Activated CD8-positive, alpha-beta memory T cell treated with anti-CD3 and anti-CD28 coated beads, Interleukin-2, amount 10 ng/mL, durations not matched to agents 7 days and 5 days (primary cell): ENCODE measurements around the gene ELK3. TPM values are rescaled to one million over a fixed set of nuclear protein-coding genes. Genes with fewer than 3 reads are reported as not detected.

Source experiments
- ATAC-seq: fragments of 150-1000 bp; cut with Tn5 transposase; one replicate; pipeline ENCODE4 v1.10.0; 2021; ENCODE audit warnings: moderate library complexity
- CTCF ChIA-PET: fragments of 350-600 bp; sonication (Branson Sonifier 250); formaldehyde crosslinking; loops from one replicate; lab custom pipeline; 2021; ENCODE audit warnings: antibody characterized with exemption; lab: Charles Lee
- DNase-seq: peaks from one replicate; pipeline ENCODE4 v3.0.0-alpha.2; 2020
- H3K27ac Mint-ChIP-seq: one replicate; pipeline ENCODE4 v1.8.0; 2021; ENCODE audit warnings: mild to moderate bottlenecking, mixed read lengths
- H3K27me3 Mint-ChIP-seq: one replicate; pipeline ENCODE4 v1.8.0; 2021; ENCODE audit warnings: mixed read lengths
- H3K36me3 Mint-ChIP-seq: one replicate; pipeline ENCODE4 v1.8.0; 2021; ENCODE audit warnings: mild to moderate bottlenecking, mixed read lengths
- H3K4me1 Mint-ChIP-seq: one replicate; pipeline ENCODE4 v1.8.0; 2021; ENCODE audit warnings: mixed read lengths
- H3K4me3 Mint-ChIP-seq: one replicate; pipeline ENCODE4 v1.8.0; 2021; ENCODE audit warnings: mild to moderate bottlenecking, moderate library complexity, mixed read lengths
- H3K9me3 Mint-ChIP-seq: one replicate; pipeline ENCODE4 v1.8.0; 2022; ENCODE audit warnings: low read depth, mixed read lengths
- total RNA-seq, 2 experiments: library from RNA; stranded (reverse); gene quantifications; one replicate each; pipeline ENCODE4 v1.2.3, GENCODE V29; 2021

ELK3 gene
- total RNA-seq, 2 experiments from 2014 or later: 16.1 to 17.1 TPM

DNA sequence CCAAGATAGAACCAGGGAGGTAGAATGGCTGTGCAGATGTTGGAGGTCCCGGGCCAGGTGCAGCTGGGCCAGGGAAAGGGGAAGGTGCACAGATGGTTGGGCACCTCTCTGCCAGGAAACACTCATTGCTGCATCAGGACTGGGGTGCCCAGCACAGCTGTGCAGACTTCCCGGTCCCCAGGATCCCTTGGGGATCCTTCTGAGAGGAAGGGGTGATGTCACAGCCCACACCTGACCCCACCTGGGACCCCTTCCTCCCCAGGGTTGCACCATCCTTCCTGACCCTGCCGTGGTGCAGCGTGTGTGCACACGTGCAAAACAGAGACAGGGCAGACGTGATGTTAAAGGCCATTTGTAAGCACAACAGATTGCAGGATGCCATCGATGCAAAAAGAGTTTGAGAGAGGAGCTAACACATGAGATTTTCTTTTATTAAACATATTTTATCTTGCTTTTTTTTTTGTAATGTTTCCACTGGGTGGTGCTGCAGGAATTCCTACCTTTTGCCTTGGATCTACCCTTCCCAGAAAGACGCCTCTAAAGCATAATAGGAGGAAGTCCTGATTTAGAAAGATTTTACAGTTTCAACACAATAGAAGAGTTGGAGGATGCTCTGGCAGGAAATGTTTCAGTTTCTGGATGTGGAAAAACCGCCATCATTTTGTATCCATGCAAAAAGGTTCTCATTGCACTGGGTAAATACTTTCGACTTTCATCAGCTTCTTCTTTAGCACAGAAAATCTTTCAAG is 14.8 kb downstream of the ELK3 start:
- peaks cover 76% of the 10 kb centered on the region for H3K4me1 Mint-ChIP-seq
- H3K36me3 Mint-ChIP-seq: peaks cover 15% of the 10 kb centered on the region
- ATAC-seq (no peak), DNase-seq (no peak)
- H3K4me3 Mint-ChIP-seq: no peak overlapping the region
- H3K27me3 Mint-ChIP-seq: no peaks in the 10 kb centered on the region
- no peak overlapping the region for H3K27ac Mint-ChIP-seq
- CTCF ChIA-PET: interaction anchor here (1.1 to 8.9 kb wide), 3 partner anchors 13 to 297 kb away, joined by 3 to 92 read pairs (median 5); no protein-coding TSS in a partner anchor
- no peaks in the 10 kb centered on the region for H3K9me3 Mint-ChIP-seq

- DNase-seq (peak; percentile 48), ATAC-seq (peak; percentile 32)
- Mint-ChIP-seq H3K4me3 (peak overlapping the region; percentile 45), H3K9me3 (no peaks in the 10 kb centered on the region), H3K27me3 (no peaks in the 10 kb centered on the region), H3K27ac (peak overlapping the region; percentile 63), H3K4me1 (peaks cover 77% of the 10 kb centered on the region), H3K36me3 (peaks cover 7% of the 10 kb centered on the region)
- CTCF ChIA-PET: interaction anchor here (0.6 to 8.9 kb wide), 9 partner anchors 12 to 306 kb away, joined by 3 to 92 read pairs (median 4); partner anchors contain the start of gene CDK17
Measured at GRCh38 chr12:96210376-96211055, 16.3 kb downstream of the ELK3 start.

DNA sequence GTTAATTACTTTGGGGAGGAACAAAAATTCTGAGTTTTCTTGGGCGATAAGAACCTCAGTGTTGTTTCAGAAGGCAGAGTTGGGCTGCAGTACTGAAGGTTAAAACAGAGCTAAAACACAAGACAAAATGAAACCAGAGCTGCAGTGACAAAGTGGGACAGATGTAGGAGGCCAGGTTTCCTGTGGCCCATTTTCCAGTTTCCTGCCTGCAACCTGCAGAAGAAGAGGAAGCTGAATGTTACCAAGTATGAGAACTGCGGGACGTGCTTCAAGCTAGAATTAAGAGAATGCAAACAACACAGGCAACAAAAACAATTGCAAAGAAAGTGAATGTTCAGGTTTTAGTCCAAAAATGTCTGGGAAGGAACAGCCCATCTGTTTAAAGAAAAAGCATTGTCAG is 17.8 kb downstream of the ELK3 start:
- H3K4me3 Mint-ChIP-seq: peak overlapping the region; percentile 23
- H3K27me3 Mint-ChIP-seq: no peaks in the 10 kb centered on the region
- no peak for ATAC-seq
- H3K27ac Mint-ChIP-seq: peak overlapping the region; percentile 8
- no peak for DNase-seq
- peaks cover 65% of the 10 kb centered on the region for H3K4me1 Mint-ChIP-seq
- CTCF ChIA-PET: interaction anchor here (0.7 to 8.9 kb wide), 18 partner anchors 8 to 305 kb away, joined by 3 to 92 read pairs (median 4); partner anchors contain the start of genes CDK17 and CFAP54
- no peaks in the 10 kb centered on the region for H3K9me3 Mint-ChIP-seq
- H3K36me3 Mint-ChIP-seq: peaks cover 2% of the 10 kb centered on the region

- CTCF ChIA-PET: interaction anchor here (0.8 to 8.9 kb wide), 15 partner anchors 7 to 303 kb away, joined by 3 to 92 read pairs (median 4); partner anchors contain the start of genes CDK17 and CFAP54
- peaks cover 2% of the 10 kb centered on the region for H3K36me3 Mint-ChIP-seq
- H3K27ac Mint-ChIP-seq: no peak overlapping the region
- DNase-seq (no peak), ATAC-seq (no peak)
- peaks cover 58% of the 10 kb centered on the region for H3K4me1 Mint-ChIP-seq
- no peaks in the 10 kb centered on the region for H3K27me3 Mint-ChIP-seq
- H3K4me3 Mint-ChIP-seq: no peak overlapping the region
- no peaks in the 10 kb centered on the region for H3K9me3 Mint-ChIP-seq
Measured at GRCh38 chr12:96212456-96213375, 18.5 kb downstream of the ELK3 start.

GRCh38 chr12:96213869-96214268 is 19.7 kb downstream of the ELK3 start:
- ATAC-seq (no peak), DNase-seq (no peak)
- no peak overlapping the region for H3K27ac Mint-ChIP-seq
- no peaks in the 10 kb centered on the region for H3K9me3 Mint-ChIP-seq
- peaks cover 2% of the 10 kb centered on the region for H3K36me3 Mint-ChIP-seq
- CTCF ChIA-PET: interaction anchor here (1.4 to 8.9 kb wide), 5 partner anchors 14 to 186 kb away, joined by 5 to 92 read pairs (median 25); partner anchors contain the start of gene CDK17
- H3K27me3 Mint-ChIP-seq: no peaks in the 10 kb centered on the region
- no peak overlapping the region for H3K4me3 Mint-ChIP-seq
- peaks cover 51% of the 10 kb centered on the region for H3K4me1 Mint-ChIP-seq

DNA sequence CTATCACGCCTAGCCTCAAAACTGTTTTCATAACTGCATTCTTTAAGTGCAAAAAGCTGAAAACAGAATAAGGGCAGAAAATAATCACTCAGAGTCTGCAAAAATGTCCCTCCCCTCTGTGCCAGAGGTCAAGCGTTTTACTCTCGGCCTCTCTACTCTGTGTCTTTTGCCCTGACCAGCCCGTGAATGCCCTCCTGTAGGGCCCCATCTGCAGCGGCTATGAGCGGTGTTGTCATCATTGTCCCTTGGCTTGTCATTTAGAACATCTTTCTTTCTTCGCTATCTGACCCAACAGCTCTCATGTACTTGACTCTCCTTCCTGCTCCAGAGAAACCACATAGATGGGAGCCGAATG is 21.7 kb downstream of the ELK3 start:
- no peak for DNase-seq
- Mint-ChIP-seq H3K27me3 (no peaks in the 10 kb centered on the region), H3K9me3 (no peaks in the 10 kb centered on the region), H3K27ac (no peak overlapping the region), H3K4me3 (no peak overlapping the region), H3K4me1 (peaks cover 37% of the 10 kb centered on the region), H3K36me3 (peaks cover 5% of the 10 kb centered on the region)
- ATAC-seq: no peak
- CTCF ChIA-PET: interaction anchor here (0.6 to 8.9 kb wide), 35 partner anchors 8 to 304 kb away, joined by 3 to 92 read pairs (median 5); partner anchors contain the start of genes CCDC38 and CDK17

- no peak overlapping the region for H3K4me3 Mint-ChIP-seq
- CTCF ChIA-PET: interaction anchor here (0.7 to 1.5 kb wide), 3 partner anchors 7 to 298 kb away, joined by 3 to 4 read pairs (median 3); no protein-coding TSS in a partner anchor
- ATAC-seq (no peak), DNase-seq (no peak)
- peaks cover 29% of the 10 kb centered on the region for H3K4me1 Mint-ChIP-seq
- no peak overlapping the region for H3K27ac Mint-ChIP-seq
- H3K9me3 Mint-ChIP-seq: no peaks in the 10 kb centered on the region
- peaks cover 25% of the 10 kb centered on the region for H3K36me3 Mint-ChIP-seq
- H3K27me3 Mint-ChIP-seq: no peaks in the 10 kb centered on the region
Measured at GRCh38 chr12:96218989-96219678, 25.0 kb downstream of the ELK3 start.

DNA sequence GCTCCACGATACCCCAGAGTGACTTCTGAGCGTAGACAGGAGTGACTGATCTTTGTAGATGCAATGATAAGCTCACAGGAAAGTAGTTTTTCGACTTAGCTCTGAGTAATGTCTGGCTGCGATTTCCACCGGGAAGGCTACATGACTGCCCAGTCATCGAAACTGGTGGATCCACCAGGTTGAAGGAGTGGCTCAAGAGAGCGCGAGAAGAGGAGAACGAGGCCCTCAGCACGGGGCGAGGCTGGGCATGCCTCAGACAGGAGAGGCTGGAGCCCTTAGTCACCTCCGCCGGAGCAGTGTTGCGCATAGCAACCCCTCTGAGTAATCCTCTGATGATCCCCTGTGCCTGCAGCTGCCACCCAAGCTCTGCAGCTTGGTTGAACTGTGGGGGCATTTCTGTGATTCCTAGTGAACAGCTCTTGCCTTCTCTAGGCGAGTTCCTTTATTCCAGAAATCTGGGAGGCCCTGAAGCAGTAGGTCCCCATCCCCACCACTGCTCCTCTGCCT is 25.6 kb downstream of the ELK3 start:
- Mint-ChIP-seq H3K4me3 (no peak overlapping the region), H3K27ac (no peak overlapping the region), H3K27me3 (no peaks in the 10 kb centered on the region), H3K36me3 (peaks cover 28% of the 10 kb centered on the region), H3K9me3 (no peaks in the 10 kb centered on the region), H3K4me1 (peaks cover 29% of the 10 kb centered on the region)
- CTCF ChIA-PET: interaction anchor here (0.7 to 1.5 kb wide), 3 partner anchors 8 to 297 kb away, joined by 3 to 4 read pairs (median 3); no protein-coding TSS in a partner anchor
- no peak for DNase-seq
- ATAC-seq: no peak

DNA sequence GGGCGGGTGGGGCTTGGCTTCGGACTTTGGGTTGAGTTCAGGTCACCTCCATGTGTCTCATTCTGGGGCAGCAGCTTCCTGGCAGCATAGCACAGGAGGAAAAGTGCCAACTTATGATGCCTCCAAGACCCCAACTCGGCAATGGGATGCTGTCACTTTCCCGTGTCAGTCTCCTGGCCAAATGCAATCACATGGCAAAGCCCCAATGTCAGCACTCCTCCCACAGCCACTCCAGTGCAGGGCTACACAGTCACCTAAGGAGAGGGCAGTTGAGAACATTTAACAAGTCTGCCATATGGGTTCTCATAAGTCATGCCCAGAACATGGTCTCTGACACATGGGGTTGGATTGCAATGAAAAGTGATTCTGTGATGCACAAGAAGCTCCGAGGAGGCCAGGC is 26.7 kb downstream of the ELK3 start:
- Mint-ChIP-seq H3K27me3 (no peaks in the 10 kb centered on the region), H3K27ac (no peak overlapping the region), H3K9me3 (no peaks in the 10 kb centered on the region), H3K36me3 (peaks cover 29% of the 10 kb centered on the region), H3K4me3 (no peak overlapping the region), H3K4me1 (peaks cover 21% of the 10 kb centered on the region)
- DNase-seq (no peak), ATAC-seq (no peak)
- CTCF ChIA-PET: interaction anchor here (0.5 to 0.8 kb wide), 2 partner anchors 16 to 179 kb away, joined by 3 read pairs; no protein-coding TSS in a partner anchor

GRCh38 chr12:96221391-96221790 is 27.2 kb downstream of the ELK3 start:
- CTCF ChIA-PET: interaction anchor here (0.5 to 1.6 kb wide), 3 partner anchors 15 to 295 kb away, joined by 3 to 5 read pairs (median 3); no protein-coding TSS in a partner anchor
- ATAC-seq (no peak), DNase-seq (no peak)
- no peak overlapping the region for H3K27ac Mint-ChIP-seq
- H3K4me3 Mint-ChIP-seq: no peak overlapping the region
- H3K9me3 Mint-ChIP-seq: no peaks in the 10 kb centered on the region
- no peaks in the 10 kb centered on the region for H3K27me3 Mint-ChIP-seq
- H3K4me1 Mint-ChIP-seq: peaks cover 19% of the 10 kb centered on the region
- peaks cover 31% of the 10 kb centered on the region for H3K36me3 Mint-ChIP-seq

DNA sequence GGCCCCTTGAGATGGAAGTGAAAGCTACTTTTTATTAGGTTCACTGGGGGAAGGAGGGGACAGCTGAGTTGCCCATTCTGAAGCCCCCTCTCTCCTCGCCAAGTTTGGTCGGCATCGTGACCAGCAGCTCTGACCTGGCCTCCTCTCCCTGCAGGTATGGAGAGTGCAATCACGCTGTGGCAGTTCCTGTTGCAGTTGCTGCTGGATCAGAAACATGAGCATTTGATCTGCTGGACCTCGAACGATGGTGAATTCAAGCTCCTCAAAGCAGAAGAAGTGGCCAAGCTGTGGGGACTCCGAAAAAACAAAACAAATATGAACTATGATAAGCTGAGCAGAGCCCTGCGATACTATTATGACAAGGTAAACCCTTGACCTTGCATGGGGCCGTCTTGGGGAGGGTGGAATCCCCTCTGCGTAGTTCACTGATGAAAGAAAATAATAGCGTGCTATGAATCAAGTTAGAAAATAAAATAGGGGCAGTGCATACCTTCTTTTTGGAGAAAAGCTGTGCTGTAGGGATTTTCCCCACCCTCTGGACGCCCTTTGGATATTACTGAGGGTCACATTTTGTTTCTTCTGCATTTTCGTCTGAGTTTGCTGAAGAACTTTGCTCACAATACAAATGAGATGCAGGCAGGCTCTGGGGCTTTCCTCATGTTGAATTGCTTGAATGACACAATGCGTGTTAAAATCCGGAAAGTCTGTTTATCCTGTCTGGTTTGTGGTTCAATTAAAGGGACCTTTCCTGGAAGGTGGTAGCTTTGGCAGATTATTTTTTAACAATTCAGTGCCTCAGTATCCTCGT is 29.4 kb downstream of the ELK3 start:
- ATAC-seq: no peak
- Mint-ChIP-seq H3K4me1 (peaks cover 26% of the 10 kb centered on the region), H3K27ac (no peak overlapping the region), H3K9me3 (no peaks in the 10 kb centered on the region), H3K36me3 (peaks cover 31% of the 10 kb centered on the region), H3K4me3 (no peak overlapping the region), H3K27me3 (no peaks in the 10 kb centered on the region)
- CTCF ChIA-PET: interaction anchor here (1.0 to 1.1 kb wide), 2 partner anchors 9 to 293 kb away, joined by 3 to 7 read pairs; no protein-coding TSS in a partner anchor
- no peak for DNase-seq
